K562 (cell line): ENCODE data around the gene PPP1R15B. TPM values are rescaled to one million over a fixed set of nuclear protein-coding genes. Genes with fewer than 3 reads are reported as not detected.

Source experiments
- ATAC-seq: fragments of 200-7000 bp; cut with Tn5 transposase; 3 replicates; pipeline ENCODE4 v1.9.1; 2020; ENCODE audit warnings: moderate library complexity
- BruUV-seq: library from RNA; stranded (reverse); fragments of 400-500 nt; replicated peaks from 2 replicates; lab custom pipeline; 2021; lab: Mats Ljungman, UMichigan
- CTCF ChIA-PET: fragments of 300-600 bp; formaldehyde crosslinking; extraction: SDS; loops from one replicate; lab custom pipeline; 2021; ENCODE audit warnings: low intra/inter-chr PET ratio; lab: Yijun Ruan, JAX
- POLR2A ChIA-PET: fragments of 300-600, 350-650 bp; sonication (Branson Sonifier 250); formaldehyde crosslinking; extraction: SDS; loops from one replicate; lab custom pipeline; 2021; ENCODE audit warnings: antibody characterized with exemption, inconsistent platforms; lab: Yijun Ruan, JAX
- DNase-seq, 4 experiments: peaks; one replicate each; pipeline versions ENCODE4 v3.0.0 to v3.0.0-alpha.2; 2011 to 2018; ENCODE audit warnings: low spot score in 3 of 4, mixed read lengths in 3 of 4; ENCODE audit errors: extremely low read depth in 1 of 4
- FAIRE-seq: peaks from 2 replicates; lab custom pipeline; 2011; peaks lifted over from hg19 to GRCh38; lab: Jason Lieb, UNC
- H2AFZ ChIP-seq: 2 replicates; pipeline ENCODE4 v1.6.0; 2011; ENCODE audit warnings: low read depth, low read length, control low read depth, inconsistent platforms
- H3K27ac ChIP-seq: fragments of 200-600 bp; 3 replicates; pipeline ENCODE4 v1.8.0; 2011; ENCODE audit warnings: low read depth, mild to moderate bottlenecking, control low read depth, inconsistent platforms, low read length, moderate library complexity, mixed read lengths; ENCODE audit errors: extremely low read depth
- H3K27me3 ChIP-seq, 2 experiments: fragments of 300-600 bp in 1 of 2; 2 replicates in 1 of 2; 3 replicates in 1 of 2; pipeline versions ENCODE4 v1.6.0 to v1.8.0; 2011; ENCODE audit warnings: inconsistent platforms in 2 of 2, low read length in 2 of 2, mild to moderate bottlenecking in 1 of 2, mixed read lengths in 1 of 2, moderate library complexity in 1 of 2; ENCODE audit not compliant: control insufficient read depth in 2 of 2, insufficient read depth in 2 of 2
- H3K36me3 ChIP-seq: fragments of 300-600 bp; 3 replicates; pipeline ENCODE4 v1.8.0; 2011; ENCODE audit warnings: mild to moderate bottlenecking, low read length, inconsistent platforms; ENCODE audit not compliant: control insufficient read depth, insufficient read depth
- H3K4me1 ChIP-seq, 2 experiments: fragments of 200-600 bp in 1 of 2; replicated peaks in 1 of 2; 2 replicates in 1 of 2; 3 replicates in 1 of 2; pipeline versions ENCODE4 v1.5.1 to v1.8.0; 2011; ENCODE audit warnings: inconsistent platforms in 2 of 2, low read length in 2 of 2, mild to moderate bottlenecking in 1 of 2, mixed read lengths in 1 of 2, moderate library complexity in 1 of 2; ENCODE audit not compliant: control insufficient read depth in 2 of 2, insufficient read depth in 2 of 2
- H3K4me2 ChIP-seq: 2 replicates; pipeline ENCODE4 v1.6.1; 2011; ENCODE audit warnings: low read length, control low read depth, inconsistent platforms, mixed read lengths; ENCODE audit not compliant: insufficient read depth
- H3K4me3 ChIP-seq: fragments of 200-600 bp; sonication (generic), shearing (Covaris generic); 2 replicates; pipeline ENCODE4 v1.5.1; 2016; ENCODE audit warnings: control low read depth, inconsistent platforms
- H3K79me2 ChIP-seq: fragments of 200-600 bp; 3 replicates; pipeline ENCODE4 v1.8.0; 2011; ENCODE audit warnings: low read length, inconsistent platforms; ENCODE audit not compliant: control insufficient read depth, insufficient read depth
- H3K9ac ChIP-seq, 2 experiments: 2 replicates each; pipeline versions ENCODE4 v1.6.0 to v1.6.1; 2011; ENCODE audit warnings: low read depth in 2 of 2, low read length in 2 of 2, control low read depth in 1 of 2, inconsistent platforms in 1 of 2, mild to moderate bottlenecking in 1 of 2, mixed read lengths in 1 of 2; ENCODE audit not compliant: insufficient read depth in 1 of 2
- H3K9me1 ChIP-seq: one replicate; pipeline ENCODE4 v1.6.0; 2011; ENCODE audit warnings: inconsistent platforms, mild to moderate bottlenecking, low read length, moderate library complexity; ENCODE audit not compliant: control insufficient read depth, insufficient read depth
- H3K9me3 ChIP-seq: replicated peaks from 2 replicates; pipeline ENCODE4 v1.5.1; 2011; ENCODE audit warnings: low read depth, low read length, inconsistent platforms; ENCODE audit not compliant: control insufficient read depth, insufficient read depth
- H4K20me1 ChIP-seq: replicated peaks from 2 replicates; pipeline ENCODE4 v1.6.1; 2011; ENCODE audit warnings: low read length, inconsistent platforms, mixed read lengths; ENCODE audit not compliant: control insufficient read depth, insufficient read depth
- ELF1 ChIP-seq: fragments of 200-800 bp; sonication (Bioruptor generic); IDR thresholded peaks from 2 replicates; pipeline ENCODE4 v1.6.1; 2016; ENCODE audit warnings: missing genetic modification characterization, missing compliant biosample characterization
- FOXA3 ChIP-seq, 2 experiments: fragments of 450-650 bp in 1 of 2; sonication (generic) in 1 of 2; formaldehyde crosslinking; IDR thresholded peaks in 1 of 2; conservative IDR thresholded peaks in 1 of 2; 2 replicates each; pipeline versions ENCODE4 v1.4.0 to v1.8.0; 2020 to 2022; ENCODE audit warnings: mild to moderate bottlenecking in 2 of 2, missing genetic modification reagents in 1 of 2
- ILK ChIP-seq: fragments of 450-650 bp; IDR thresholded peaks from 2 replicates; pipeline ENCODE4 v1.6.1; 2016; ENCODE audit warnings: missing genetic modification characterization, low read depth, mild to moderate bottlenecking, missing compliant biosample characterization, moderate library complexity, borderline replicate concordance
- POLR2AphosphoS2 ChIP-seq: IDR thresholded peaks from 2 replicates; pipeline ENCODE4 v1.6.1; 2012; ENCODE audit warnings: low read length, improper control_type of control experiment
- WGBS: fragments of 100-300 bp; shearing (Covaris generic); methylation state at CpG from one replicate; pipeline ENCODE4 v1.1.6; 2016; ENCODE audit warnings: low coverage, mixed read lengths; ENCODE audit not compliant: insufficient coverage; ENCODE audit errors: missing lambda C conversion rate; 5-methylcytosine and 5-hydroxymethylcytosine counted together
- in situ Hi-C: fragments of 300-500 bp; cut with MboI; formaldehyde crosslinking; loops from 4 replicates; pipeline ENCODE4 v1.15.0; 2018; ENCODE audit warnings: inconsistent platforms, mixed read lengths
- intact Hi-C: fragments of 100-400 bp; cut with micrococcal nuclease; formaldehyde crosslinking; loops from 2 replicates; pipeline ENCODE4 v1.14.2; 2022
- polyA plus RNA-seq, 8 experiments: library from polyadenylated mRNA; depleted of rRNA in 4 of 8; stranded (reverse) in 5 of 8; unstranded in 3 of 8; fragments of >200 nt; fragmentation: Nextera tagmentation in 2 of 8; fragmentation: Illumina TruSeq in 1 of 8; extraction: Ambion mirVana in 2 of 8; extraction: Trizol in 1 of 8; gene quantifications; 2 replicates each; pipeline versions ENCODE4 v1.2.1 to v1.2.3, GENCODE V29; 2011 to 2014; ENCODE audit warnings: inconsistent platforms in 1 of 8, missing spikeins in 1 of 8
- total RNA-seq, 7 experiments: library from RNA; depleted of rRNA in 6 of 7; stranded (reverse); fragments of >200 nt in 6 of 7; fragmentation: Illumina TruSeq in 2 of 7; extraction: Trizol in 2 of 7; gene quantifications; 2 replicates each; pipeline versions ENCODE4 v1.2.1 to v1.2.3, GENCODE V29; 2011 to 2021; ENCODE audit warnings: low replicate concordance in 1 of 7
- TF ChIP-seq, protein P1 (sequence below): sonication (generic); formaldehyde crosslinking; IDR thresholded peaks from 2 replicates; pipeline ENCODE4 v1.8.1; 2022; ENCODE audit warnings: missing genetic modification reagents
- TF ChIP-seq, protein P2 (sequence below): fragments of 250-450 bp; sonication (Bioruptor Pico); IDR thresholded peaks from 2 replicates; pipeline ENCODE4 v1.5.0; 2020; ENCODE audit warnings: mild to moderate bottlenecking, borderline replicate concordance

The PPP1R15B gene
- total and polyA plus RNA-seq, 9 of the 15 experiments (the other 6 are each of a cell fraction or from before 2014, with no cell fraction given), result 17.0 to 48.1 (median 30.8) TPM

DNA sequence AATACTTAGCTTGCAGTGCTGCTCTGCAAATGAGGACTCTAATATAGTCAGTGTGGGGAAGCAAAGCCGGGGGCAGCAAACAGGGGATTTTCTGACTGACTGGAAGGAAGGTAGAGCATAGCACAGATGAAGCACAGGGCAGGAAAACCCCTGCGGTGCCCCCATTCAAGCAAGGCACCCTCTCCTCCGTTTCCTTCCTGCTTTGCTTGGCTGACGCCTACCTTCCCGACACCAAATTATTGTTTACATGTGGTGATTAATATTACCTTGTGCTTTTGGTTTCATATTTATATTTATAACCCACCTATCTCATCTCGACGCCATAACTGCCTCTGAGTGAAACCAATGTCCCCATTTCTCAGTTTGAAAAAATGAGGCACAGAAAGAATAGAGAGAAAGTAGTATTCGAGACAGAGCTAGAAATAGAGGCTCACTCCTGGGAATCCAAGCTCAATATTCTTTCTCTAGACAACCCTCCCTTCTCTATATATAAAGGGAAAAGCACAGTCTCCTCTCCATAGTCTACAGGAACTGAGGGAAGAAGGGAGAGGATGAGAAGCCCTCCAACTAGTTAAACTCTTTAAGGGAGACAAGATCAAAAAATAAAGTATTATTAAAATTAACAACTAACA, 41.6 kb upstream of the PPP1R15B start:
- intact Hi-C loops, result no loop called here
- H3K9me3 ChIP-seq, result no peaks in the 10 kb centered on the region
- H4K20me1 ChIP-seq, result 0 out of 2 replicates have a peak, but pooled peaks cover 3% of the 10 kb centered on the region
- TF ChIP-seq ILK (tag) (no peak), ELF1 (tag) (no peak), FOXA3 (CRISPR knock-in tag; conservative IDR thresholded peaks at IDR 0.05 in 1 of 2, IDR thresholded peaks at IDR 0.05 in 1 of 2) (no peak), POLR2AphosphoS2 (no peak)
- TF ChIP-seq, protein P1, sequence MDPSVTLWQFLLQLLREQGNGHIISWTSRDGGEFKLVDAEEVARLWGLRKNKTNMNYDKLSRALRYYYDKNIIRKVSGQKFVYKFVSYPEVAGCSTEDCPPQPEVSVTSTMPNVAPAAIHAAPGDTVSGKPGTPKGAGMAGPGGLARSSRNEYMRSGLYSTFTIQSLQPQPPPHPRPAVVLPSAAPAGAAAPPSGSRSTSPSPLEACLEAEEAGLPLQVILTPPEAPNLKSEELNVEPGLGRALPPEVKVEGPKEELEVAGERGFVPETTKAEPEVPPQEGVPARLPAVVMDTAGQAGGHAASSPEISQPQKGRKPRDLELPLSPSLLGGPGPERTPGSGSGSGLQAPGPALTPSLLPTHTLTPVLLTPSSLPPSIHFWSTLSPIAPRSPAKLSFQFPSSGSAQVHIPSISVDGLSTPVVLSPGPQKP (CRISPR knock-in tag), result no peak
- TF ChIP-seq, protein P2, sequence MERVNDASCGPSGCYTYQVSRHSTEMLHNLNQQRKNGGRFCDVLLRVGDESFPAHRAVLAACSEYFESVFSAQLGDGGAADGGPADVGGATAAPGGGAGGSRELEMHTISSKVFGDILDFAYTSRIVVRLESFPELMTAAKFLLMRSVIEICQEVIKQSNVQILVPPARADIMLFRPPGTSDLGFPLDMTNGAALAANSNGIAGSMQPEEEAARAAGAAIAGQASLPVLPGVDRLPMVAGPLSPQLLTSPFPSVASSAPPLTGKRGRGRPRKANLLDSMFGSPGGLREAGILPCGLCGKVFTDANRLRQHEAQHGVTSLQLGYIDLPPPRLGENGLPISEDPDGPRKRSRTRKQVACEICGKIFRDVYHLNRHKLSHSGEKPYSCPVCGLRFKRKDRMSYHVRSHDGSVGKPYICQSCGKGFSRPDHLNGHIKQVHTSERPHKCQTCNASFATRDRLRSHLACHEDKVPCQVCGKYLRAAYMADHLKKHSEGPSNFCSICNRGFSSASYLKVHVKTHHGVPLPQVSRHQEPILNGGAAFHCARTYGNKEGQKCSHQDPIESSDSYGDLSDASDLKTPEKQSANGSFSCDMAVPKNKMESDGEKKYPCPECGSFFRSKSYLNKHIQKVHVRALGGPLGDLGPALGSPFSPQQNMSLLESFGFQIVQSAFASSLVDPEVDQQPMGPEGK (CRISPR knock-in tag), result no peak
- no peak for ATAC-seq
- H3K4me3 ChIP-seq, result no peak overlapping the region
- in situ Hi-C loops, result no loop called here
- 12% methylated on average over 8 of the region's 8 CpGs for WGBS
- peaks cover 40 to 60% of the 10 kb centered on the region in 2 experiments for H3K27me3 ChIP-seq
- FAIRE-seq, result peak; percentile 48
- no peak overlapping the region for H3K27ac ChIP-seq
- no peak overlapping the region for H2AFZ ChIP-seq
- H3K4me1 ChIP-seq, result peaks cover 0 to 4% of the 10 kb centered on the region in 2 experiments; a peak in 1 of 5 replicates
- H3K9me1 ChIP-seq, result no peaks in the 10 kb centered on the region
- no peak overlapping the region for H3K9ac ChIP-seq
- ChIA-PET POLR2A (interaction anchor here (0.9 to 1.4 kb wide), 4 partner anchors 10 to 25 kb away, joined by 3 to 5 read pairs (median 4); no protein-coding TSS in a partner anchor), CTCF (no interaction called here)
- no TSS peak for BruUV-seq
- DNase-seq, result no peak
- H3K4me2 ChIP-seq, result no peak overlapping the region
- H3K79me2 ChIP-seq, result no peaks in the 10 kb centered on the region
- H3K36me3 ChIP-seq, result no peaks in the 10 kb centered on the region
